CD14-positive monocyte (primary cell): Measurements from ENCODE around the gene LAMC3. TPM values are rescaled to one million over a fixed set of nuclear protein-coding genes. Genes with fewer than 3 reads are reported as not detected.

ENCODE experiments used
- DNase-seq, 3 donors: peaks; one replicate each; pipeline ENCODE4 v3.0.0-alpha.2; 2011 to 2022
- H2AFZ ChIP-seq: 2 replicates; pipeline ENCODE4 v1.6.0; 2012; ENCODE audit warnings: mild to moderate bottlenecking, low read depth, low read length, inconsistent platforms; ENCODE audit not compliant: insufficient read depth, poor library complexity, severe bottlenecking
- H3K27ac ChIP-seq, 2 donors: 1 replicate in 1 of 2; 2 replicates in 1 of 2; pipeline ENCODE4 v1.5.1; 2012 to 2013; ENCODE audit warnings: low read length in 2 of 2, control low read depth in 1 of 2, inconsistent platforms in 1 of 2, low read depth in 1 of 2, mild to moderate bottlenecking in 1 of 2
- H3K27me3 ChIP-seq, 2 donors: one replicate each; pipeline versions ENCODE4 v1.6.0 to v1.6.1; 2011 to 2013; ENCODE audit warnings: low read length in 2 of 2; ENCODE audit not compliant: control insufficient read depth in 2 of 2, insufficient read depth in 2 of 2
- H3K36me3 ChIP-seq, 2 donors: replicated peaks in 1 of 2; 1 replicate in 1 of 2; 2 replicates in 1 of 2; pipeline versions ENCODE4 v1.5.1 to v1.6.1; 2012 to 2013; ENCODE audit warnings: low read length in 2 of 2, control low read depth in 1 of 2, inconsistent platforms in 1 of 2, mild to moderate bottlenecking in 1 of 2; ENCODE audit not compliant: insufficient read depth in 2 of 2, control insufficient read depth in 1 of 2
- H3K4me1 ChIP-seq, 2 donors: 1 replicate in 1 of 2; 2 replicates in 1 of 2; pipeline versions ENCODE4 v1.5.1 to v1.6.1; 2012 to 2013; ENCODE audit warnings: low read length in 2 of 2, control low read depth in 1 of 2, inconsistent platforms in 1 of 2, mild to moderate bottlenecking in 1 of 2, moderate library complexity in 1 of 2; ENCODE audit not compliant: insufficient read depth in 2 of 2, control insufficient read depth in 1 of 2
- H3K4me2 ChIP-seq: replicated peaks from 2 replicates; pipeline ENCODE3; 2012; ENCODE audit warnings: low read length, moderate library complexity, mild to moderate bottlenecking; ENCODE audit not compliant: poor library complexity, severe bottlenecking; ENCODE audit errors: extremely low read depth
- H3K4me3 ChIP-seq, 3 experiments: fragments of 200-600 bp in 1 of 3; sonication (generic) in 1 of 3; replicated peaks in 1 of 3; 1 replicate in 2 of 3; 2 replicates in 1 of 3; pipeline ENCODE4 v1.5.1; 2011 to 2013; ENCODE audit warnings: low read length in 3 of 3, mild to moderate bottlenecking in 3 of 3, control low read depth in 2 of 3, low read depth in 2 of 3, inconsistent platforms in 1 of 3, moderate library complexity in 1 of 3
- H3K79me2 ChIP-seq: 2 replicates; pipeline ENCODE4 v1.6.0; 2012; ENCODE audit warnings: mild to moderate bottlenecking, control low read depth, inconsistent platforms, low read length, moderate library complexity; ENCODE audit not compliant: insufficient read depth
- H3K9ac ChIP-seq: 2 replicates; pipeline ENCODE4 v1.6.0; 2017; ENCODE audit warnings: low read length, mild to moderate bottlenecking; ENCODE audit not compliant: insufficient read depth, poor library complexity, severe bottlenecking
- H3K9me3 ChIP-seq, 2 donors: replicated peaks in 1 of 2; 1 replicate in 1 of 2; 2 replicates in 1 of 2; pipeline versions ENCODE4 v1.5.1 to v1.6.1; 2012 to 2013; ENCODE audit warnings: low read length in 2 of 2, control low read depth in 1 of 2; ENCODE audit not compliant: control insufficient read depth in 1 of 2, insufficient read depth in 1 of 2
- H4K20me1 ChIP-seq: 2 replicates; pipeline ENCODE4 v1.6.0; 2012; ENCODE audit warnings: mild to moderate bottlenecking, low read length, control low read depth, moderate library complexity; ENCODE audit not compliant: insufficient read depth
- H3K27ac Mint-ChIP-seq, 7 donors: one replicate each; pipeline ENCODE4 v1.8.0; 2020; ENCODE audit warnings: mild to moderate bottlenecking in 7 of 7, mixed read lengths in 7 of 7, moderate library complexity in 6 of 7, inconsistent platforms in 2 of 7
- H3K27me3 Mint-ChIP-seq, 3 donors: one replicate each; pipeline ENCODE4 v1.8.0; 2021 to 2022; ENCODE audit warnings: low read depth in 3 of 3, mild to moderate bottlenecking in 3 of 3, mixed read lengths in 3 of 3, moderate library complexity in 3 of 3, inconsistent platforms in 1 of 3
- H3K36me3 Mint-ChIP-seq, 2 donors: one replicate each; pipeline ENCODE4 v1.8.0; 2020; ENCODE audit warnings: mixed read lengths in 2 of 2, inconsistent platforms in 1 of 2, mild to moderate bottlenecking in 1 of 2
- H3K4me1 Mint-ChIP-seq: one replicate; pipeline ENCODE4 v1.8.0; 2020; ENCODE audit warnings: mild to moderate bottlenecking, mixed read lengths
- H3K4me3 Mint-ChIP-seq, 2 donors: one replicate each; pipeline ENCODE4 v1.8.0; 2020; ENCODE audit warnings: mild to moderate bottlenecking in 2 of 2, mixed read lengths in 2 of 2, moderate library complexity in 1 of 2
- H3K9me3 Mint-ChIP-seq, 7 donors: one replicate each; pipeline ENCODE4 v1.8.0; 2020 to 2022; ENCODE audit warnings: mixed read lengths in 7 of 7, mild to moderate bottlenecking in 6 of 7, moderate library complexity in 6 of 7, inconsistent platforms in 2 of 7
- CTCF ChIP-seq: fragments of 200-600 bp; IDR thresholded peaks from one replicate; pipeline ENCODE4 v1.8.0; 2022; ENCODE audit warnings: antibody characterized with exemption, mild to moderate bottlenecking
- WGBS: methylation state at CpG from one replicate; pipeline ENCODE4 v1.1.5; 2013; ENCODE audit warnings: missing lambda C conversion rate; ENCODE audit not compliant: insufficient coverage; 5-methylcytosine and 5-hydroxymethylcytosine counted together
- intact Hi-C, 2 donors: fragments of 100-400 bp; cut with micrococcal nuclease; formaldehyde crosslinking; loops; one replicate each; pipeline versions ENCODE4 v1.15.0 to v1.15.1; 2023
- polyA plus RNA-seq, 3 donors: library from polyadenylated mRNA; depleted of rRNA in 1 of 3; unstranded in 2 of 3; stranded (reverse) in 1 of 3; fragments of 300-500 nt in 2 of 3; fragments of >200 nt in 1 of 3; fragmentation: Illumina TruSeq in 2 of 3; gene quantifications; 1 replicate in 2 of 3; 2 replicates in 1 of 3; pipeline ENCODE4 v1.2.3, GENCODE V29; 2012 to 2021

LAMC3 gene
- polyA plus RNA-seq, 3 donors, result 0.19 TPM; not detected in 2

GRCh38 chr9:131001021-131001420 is 8.0 kb upstream of the LAMC3 start:
- H3K27me3 Mint-ChIP-seq, result peaks cover 4 to 17% (median 14%) of the 10 kb centered on the region in 3 donors
- H3K27ac Mint-ChIP-seq, result no peak overlapping the region
- Histone ChIP-seq H3K27me3 (no peaks in the 10 kb centered on the region), H3K9ac (no peak overlapping the region), H4K20me1 (no peaks in the 10 kb centered on the region), H3K4me3 (no peak overlapping the region), H3K4me1 (peaks cover 2 to 7% of the 10 kb centered on the region in 2 donors), H3K27ac (no peak overlapping the region), H3K36me3 (no peaks in the 10 kb centered on the region), H2AFZ (no peak overlapping the region), H3K9me3 (no peaks in the 10 kb centered on the region), H3K79me2 (no peaks in the 10 kb centered on the region), H3K4me2 (no peak overlapping the region)
- intact Hi-C loops, result no loop called here
- no peak overlapping the region for H3K4me3 Mint-ChIP-seq
- peaks cover 8% of the 10 kb centered on the region for H3K4me1 Mint-ChIP-seq
- 84% methylated on average over 3 of the region's 3 CpGs for WGBS
- DNase-seq, result no peak
- H3K9me3 Mint-ChIP-seq, result peaks cover 0 to 5% (median 0%) of the 10 kb centered on the region in 7 donors
- no peak for TF ChIP-seq CTCF
- no peaks in the 10 kb centered on the region for H3K36me3 Mint-ChIP-seq

- 96% methylated on average over 5 of the region's 7 CpGs for WGBS
- H3K27ac ChIP-seq, result no peak overlapping the region
- no peaks in the 10 kb centered on the region for H4K20me1 ChIP-seq
- H3K4me2 ChIP-seq, result no peak overlapping the region
- peaks cover 0 to 2% of the 10 kb centered on the region in 2 donors for H3K27me3 ChIP-seq
- H3K79me2 ChIP-seq, result no peaks in the 10 kb centered on the region
- no peak for DNase-seq
- Mint-ChIP-seq H3K4me3 (no peak overlapping the region), H3K27ac (no peak overlapping the region), H3K9me3 (peaks cover 0 to 5% (median 0%) of the 10 kb centered on the region in 7 donors), H3K27me3 (peaks cover 9 to 20% (median 16%) of the 10 kb centered on the region in 3 donors), H3K4me1 (peaks cover 8% of the 10 kb centered on the region), H3K36me3 (no peaks in the 10 kb centered on the region)
- no peak overlapping the region for H3K4me3 ChIP-seq
- H3K9me3 ChIP-seq, result no peaks in the 10 kb centered on the region
- H2AFZ ChIP-seq, result no peak overlapping the region
- no peak for TF ChIP-seq CTCF
- intact Hi-C loops, result no loop called here
- no peaks in the 10 kb centered on the region for H3K36me3 ChIP-seq
- peaks cover 0 to 4% of the 10 kb centered on the region in 2 donors for H3K4me1 ChIP-seq
- no peak overlapping the region for H3K9ac ChIP-seq
Measured at GRCh38 chr9:131001990-131002389, 7.0 kb upstream of the LAMC3 start.
